Endothelial cell of umbilical vein (primary cell): ENCODE data around the gene FRMD4A. TPM values are rescaled to one million over a fixed set of nuclear protein-coding genes. Genes with fewer than 3 reads are reported as not detected.

ENCODE experiments used
- BruUV-seq: library from RNA; stranded (reverse); fragments of 400-500 nt; replicated peaks from 2 replicates; lab custom pipeline; 2021; lab: Mats Ljungman, UMichigan
- CTCF ChIA-PET: fragments of 300-600, 350-600 bp; sonication (Branson Sonifier 250); formaldehyde crosslinking; loops from one replicate; lab custom pipeline; 2021; ENCODE audit warnings: antibody characterized with exemption, inconsistent platforms; lab: Charles Lee
- POLR2A ChIA-PET: fragments of 300-600, 350-600 bp; sonication (Branson Sonifier 250); formaldehyde crosslinking; loops from one replicate; lab custom pipeline; 2021; ENCODE audit warnings: antibody characterized with exemption, inconsistent platforms; lab: Charles Lee
- DNase-seq: peaks from one replicate; pipeline ENCODE4 v3.0.0-alpha.2; 2011; ENCODE audit warnings: low read depth, low spot score
- FAIRE-seq: peaks from 2 replicates; lab custom pipeline; 2011; peaks lifted over from hg19 to GRCh38; lab: Jason Lieb, UNC
- H2AFZ ChIP-seq: 2 replicates; pipeline ENCODE4 v1.6.0; 2012; ENCODE audit warnings: low read depth, low read length, control low read depth, inconsistent platforms
- H3K27ac ChIP-seq: 2 replicates; pipeline ENCODE4 v1.5.1; 2011; ENCODE audit warnings: low read depth, mild to moderate bottlenecking, control low read depth, low read length, moderate library complexity; ENCODE audit not compliant: insufficient read depth
- H3K27me3 ChIP-seq, 2 experiments: 2 replicates each; pipeline versions ENCODE4 v1.6.0 to v1.6.1; 2011; ENCODE audit warnings: low read length in 2 of 2, mixed read lengths in 1 of 2; ENCODE audit not compliant: control insufficient read depth in 2 of 2, insufficient read depth in 2 of 2
- H3K36me3 ChIP-seq, 2 experiments: 2 replicates in 1 of 2; 3 replicates in 1 of 2; pipeline ENCODE4 v1.5.1; 2011; ENCODE audit warnings: low read length in 2 of 2, mild to moderate bottlenecking in 1 of 2, moderate library complexity in 1 of 2; ENCODE audit not compliant: control insufficient read depth in 2 of 2, insufficient read depth in 2 of 2; ENCODE audit errors: extremely low read depth in 1 of 2
- H3K4me1 ChIP-seq: 3 replicates; pipeline ENCODE4 v1.5.1; 2011; ENCODE audit warnings: mild to moderate bottlenecking, low read length; ENCODE audit not compliant: control insufficient read depth, insufficient read depth; ENCODE audit errors: extremely low read depth
- H3K4me2 ChIP-seq: 2 replicates; pipeline ENCODE4 v1.6.1; 2011; ENCODE audit warnings: low read length, control low read depth, mixed read lengths; ENCODE audit not compliant: insufficient read depth
- H3K4me3 ChIP-seq, 3 experiments: fragments of 200-600 bp in 1 of 3; sonication (generic), shearing (Covaris generic) in 1 of 3; replicated peaks in 1 of 3; 2 replicates each; pipeline ENCODE4 v1.5.1; 2011 to 2016; ENCODE audit warnings: control low read depth in 3 of 3, low read length in 3 of 3, mild to moderate bottlenecking in 2 of 3, inconsistent platforms in 1 of 3, low read depth in 1 of 3, moderate library complexity in 1 of 3; ENCODE audit not compliant: insufficient read depth in 1 of 3
- H3K79me2 ChIP-seq: 2 replicates; pipeline ENCODE4 v1.6.0; 2012; ENCODE audit warnings: low read length, inconsistent platforms; ENCODE audit not compliant: control insufficient read depth, insufficient read depth
- H3K9ac ChIP-seq: replicated peaks from 2 replicates; pipeline ENCODE3; 2011; ENCODE audit warnings: low read length, control low read depth; ENCODE audit not compliant: insufficient read depth; ENCODE audit errors: extremely low read depth
- H3K9me1 ChIP-seq: replicated peaks from 3 replicates; pipeline ENCODE4 v1.6.0; 2011; ENCODE audit warnings: mild to moderate bottlenecking, low read length; ENCODE audit not compliant: control insufficient read depth, insufficient read depth; ENCODE audit errors: extremely low read depth
- H3K9me3 ChIP-seq: replicated peaks from 2 replicates; pipeline ENCODE4 v1.5.1; 2012; ENCODE audit warnings: low read length, inconsistent platforms; ENCODE audit not compliant: control insufficient read depth, insufficient read depth
- H4K20me1 ChIP-seq: replicated peaks from 2 replicates; pipeline ENCODE3; 2011; ENCODE audit warnings: mild to moderate bottlenecking, low read length; ENCODE audit not compliant: control insufficient read depth, insufficient read depth; ENCODE audit errors: extremely low read depth
- CTCF ChIP-seq, 2 donors: IDR thresholded peaks; 1 replicate in 1 of 2; 2 replicates in 1 of 2; pipeline ENCODE4 v1.5.1; 2011; ENCODE audit warnings: low read length in 2 of 2, mild to moderate bottlenecking in 2 of 2, moderate library complexity in 2 of 2, control low read depth in 1 of 2, inconsistent platforms in 1 of 2, low read depth in 1 of 2; ENCODE audit not compliant: insufficient read depth in 1 of 2; ENCODE audit errors: extremely low read depth in 1 of 2
- EZH2 ChIP-seq: IDR thresholded peaks from 2 replicates; pipeline ENCODE4 v1.6.1; 2012; ENCODE audit warnings: borderline replicate concordance, low read depth, mild to moderate bottlenecking, moderate library complexity, low read length, inconsistent platforms; ENCODE audit not compliant: severe bottlenecking
- FOS ChIP-seq: IDR thresholded peaks from 2 replicates; pipeline ENCODE4 v1.6.1; 2011; ENCODE audit warnings: mild to moderate bottlenecking, low read length, moderate library complexity, borderline replicate concordance; ENCODE audit not compliant: insufficient read depth
- GATA2 ChIP-seq: IDR thresholded peaks from 2 replicates; pipeline ENCODE4 v1.7.0; 2011; ENCODE audit warnings: low read depth, mild to moderate bottlenecking, moderate library complexity, mixed read lengths, low read length; ENCODE audit not compliant: insufficient read length, insufficient read depth
- JUN ChIP-seq: IDR thresholded peaks from 2 replicates; pipeline ENCODE4 v1.6.1; 2011; ENCODE audit warnings: borderline replicate concordance, low read depth; ENCODE audit not compliant: insufficient read length, insufficient read depth
- MAX ChIP-seq: IDR thresholded peaks from 2 replicates; pipeline ENCODE4 v1.6.1; 2011; ENCODE audit not compliant: insufficient read depth, insufficient read length
- MYC ChIP-seq: IDR thresholded peaks from one replicate; pipeline ENCODE4 v1.6.1; 2011; ENCODE audit warnings: mild to moderate bottlenecking, low read depth, low read length
- POLR2A ChIP-seq: IDR thresholded peaks from 2 replicates; pipeline ENCODE4 v1.6.1; 2012; ENCODE audit warnings: low read depth, mild to moderate bottlenecking, control low read depth, low read length
- POLR2AphosphoS5 ChIP-seq: IDR thresholded peaks from 2 replicates; pipeline ENCODE4 v1.6.1; 2012; ENCODE audit warnings: low read depth, mild to moderate bottlenecking, control low read depth, low read length, moderate library complexity; ENCODE audit not compliant: insufficient read depth
- dilution Hi-C: fragments of 300-500 bp; cut with MboI; formaldehyde crosslinking; loops from one replicate; pipeline ENCODE4 v1.15.0; 2019; ENCODE audit warnings: low sequenced_read_pairs; ENCODE audit not compliant: extremely low pct_ligation_motif_present
- intact Hi-C: fragments of 100-400 bp; cut with micrococcal nuclease; formaldehyde crosslinking; loops from one replicate; pipeline ENCODE4 v1.10.0; 2022
- polyA plus RNA-seq, 4 experiments: library from polyadenylated mRNA; depleted of rRNA in 3 of 4; stranded (reverse) in 3 of 4; unstranded in 1 of 4; fragments of >200 nt; gene quantifications; 2 replicates each; pipeline versions ENCODE4 v1.2.1 to v1.2.3, GENCODE V29; 2011 to 2012; ENCODE audit warnings: missing spikeins in 1 of 4
- total RNA-seq: library from RNA; stranded (reverse); gene quantifications from 2 replicates; pipeline ENCODE4 v1.2.3, GENCODE V29; 2021

FRMD4A gene
- total and polyA plus RNA-seq, 2 donors (not counting 3 experiments of a cell fraction or from before 2014, with no cell fraction given) = 123 to 148 TPM

- Histone ChIP-seq H3K79me2 (peaks cover 13% of the 10 kb centered on the region), H3K4me2 (no peak overlapping the region), H3K36me3 (peaks cover 33 to 38% of the 10 kb centered on the region in 2 experiments), H3K27me3 (no peaks in the 10 kb centered on the region), H3K4me1 (peaks cover 5% of the 10 kb centered on the region), H3K9ac (no peak overlapping the region), H4K20me1 (no peaks in the 10 kb centered on the region), H3K4me3 (no peak overlapping the region), H3K27ac (no peak overlapping the region), H3K9me1 (no peaks in the 10 kb centered on the region), H2AFZ (no peak overlapping the region), H3K9me3 (no peaks in the 10 kb centered on the region)
- FAIRE-seq = peak; percentile 47
- no peak for TF ChIP-seq JUN
- TF ChIP-seq GATA2 = no peak
- no peak for TF ChIP-seq MAX
- TF ChIP-seq MYC = no peak
- TF ChIP-seq EZH2 = no peak
- TF ChIP-seq POLR2A = no peak
- TF ChIP-seq POLR2AphosphoS5 = no peak
- no peak for TF ChIP-seq CTCF (IDR thresholded peaks at IDR 0.05; ENCODE audit: extremely low read depth in 1 of 2, insufficient read depth in 1 of 2, low read depth in 1 of 2, low read length in 2 of 2)
- no peak for TF ChIP-seq FOS
- no peak for DNase-seq
- dilution Hi-C loops (no loop called here), intact Hi-C loops (no loop called here)
- CTCF ChIA-PET = interaction anchor here (3.0 kb wide), 1 partner anchor 11 kb away, joined by 13 read pairs; no protein-coding TSS in a partner anchor
- no TSS peak for BruUV-seq
- POLR2A ChIA-PET = no interaction called here
Observed at GRCh38 chr10:13670311-13670710, 660.4 kb downstream of the FRMD4A start.
